SK-N-MC (cell line): Measurements from ENCODE around the gene RABAC1.

Source experiments
- DNase-seq: peaks from one replicate; pipeline ENCODE4 v3.0.0-alpha.2; 2011; ENCODE audit warnings: low read depth, low spot score
- H3K27ac ChIP-seq: fragments of 200-600 bp; sonication (generic); 2 replicates; pipeline ENCODE4 v1.5.1; 2016; ENCODE audit warnings: mixed run types
- H3K36me3 ChIP-seq: fragments of 200-600 bp; sonication (generic); 2 replicates; pipeline ENCODE4 v1.6.1; 2017; ENCODE audit warnings: antibody characterized with exemption, low read length, mixed read lengths; ENCODE audit not compliant: insufficient read depth
- H3K4me3 ChIP-seq: fragments of 200-600 bp; sonication (generic); 2 replicates; pipeline ENCODE4 v1.5.1; 2016
- H3K9ac ChIP-seq: fragments of 200-600 bp; sonication (generic); 2 replicates; pipeline ENCODE4 v1.8.0; 2017; ENCODE audit warnings: mixed run types, mixed read lengths; ENCODE audit not compliant: insufficient read length
- H3K9me3 ChIP-seq: fragments of 200-600 bp; sonication (generic); 2 replicates; pipeline ENCODE4 v1.6.1; 2017; ENCODE audit warnings: low read depth, mild to moderate bottlenecking, antibody characterized with exemption, low read length, moderate library complexity, mixed read lengths
- EZH2 ChIP-seq: fragments of 200-600 bp; sonication (generic); IDR thresholded peaks from one replicate; pipeline ENCODE4 v1.6.1; 2017; ENCODE audit warnings: antibody characterized with exemption
- FOXP2 ChIP-seq: optimal IDR thresholded peaks from 2 replicates; pipeline ENCODE3; 2011; ENCODE audit warnings: mild to moderate bottlenecking, moderate library complexity; ENCODE audit not compliant: insufficient read depth; ENCODE audit errors: extremely low read length, control extremely low read depth
- POLR2AphosphoS5 ChIP-seq: IDR thresholded peaks from 2 replicates; pipeline ENCODE4 v1.6.1; 2012; ENCODE audit warnings: mild to moderate bottlenecking, low read depth, low read length, borderline replicate concordance

Gene RABAC1

GRCh38 chr19:41924151-41925145, 34.7 kb downstream of the RABAC1 start:
- DNase-seq, result no peak
- no peak overlapping the region for H3K9ac ChIP-seq
- H3K36me3 ChIP-seq, result no peaks in the 10 kb centered on the region
- H3K9me3 ChIP-seq, result no peaks in the 10 kb centered on the region
- TF ChIP-seq EZH2, result no peak
- no peak overlapping the region for H3K4me3 ChIP-seq
- H3K27ac ChIP-seq, result no peak overlapping the region

GRCh38 chr19:41923045-41923788, 35.9 kb downstream of the RABAC1 start:
- Histone ChIP-seq H3K9me3 (no peaks in the 10 kb centered on the region), H3K9ac (no peak overlapping the region), H3K27ac (no peak overlapping the region), H3K36me3 (no peaks in the 10 kb centered on the region), H3K4me3 (no peak overlapping the region)
- DNase-seq, result no peak
- no peak for TF ChIP-seq FOXP2
- TF ChIP-seq POLR2AphosphoS5, result no peak
- no peak for TF ChIP-seq EZH2

- Histone ChIP-seq H3K9me3 (no peaks in the 10 kb centered on the region), H3K27ac (no peak overlapping the region), H3K9ac (no peak overlapping the region), H3K4me3 (no peak overlapping the region), H3K36me3 (no peaks in the 10 kb centered on the region)
- TF ChIP-seq POLR2AphosphoS5 (no peak), FOXP2 (no peak), EZH2 (no peak)
- DNase-seq, result no peak
Observed at GRCh38 chr19:41922585-41922984, 36.5 kb downstream of the RABAC1 start.

GRCh38 chr19:41921577-41922576, 37.2 kb downstream of the RABAC1 start:
- DNase-seq, result no peak
- Histone ChIP-seq H3K9me3 (no peaks in the 10 kb centered on the region), H3K4me3 (no peak overlapping the region), H3K36me3 (no peaks in the 10 kb centered on the region), H3K9ac (no peak overlapping the region), H3K27ac (no peak overlapping the region)
- TF ChIP-seq POLR2AphosphoS5 (no peak), FOXP2 (no peak), EZH2 (no peak)

- DNase-seq, result no peak
- Histone ChIP-seq H3K27ac (no peak overlapping the region), H3K36me3 (no peaks in the 10 kb centered on the region), H3K9ac (no peak overlapping the region), H3K4me3 (no peak overlapping the region), H3K9me3 (no peaks in the 10 kb centered on the region)
- no peak for TF ChIP-seq EZH2
- no peak for TF ChIP-seq FOXP2
- no peak for TF ChIP-seq POLR2AphosphoS5
Observed at GRCh38 chr19:41920882-41921576, 38.1 kb downstream of the RABAC1 start.

- no peak for DNase-seq
- H3K9me3 ChIP-seq, result no peaks in the 10 kb centered on the region
- TF ChIP-seq POLR2AphosphoS5 (no peak), FOXP2 (no peak), EZH2 (no peak)
- H3K4me3 ChIP-seq, result no peak overlapping the region
- no peaks in the 10 kb centered on the region for H3K36me3 ChIP-seq
- no peak overlapping the region for H3K27ac ChIP-seq
- no peak overlapping the region for H3K9ac ChIP-seq
Observed at GRCh38 chr19:41919948-41920712, 39.0 kb downstream of the RABAC1 start.
